GM23248 (cell line): Measurements from ENCODE around the gene SURF6. TPM values are rescaled to one million over a fixed set of nuclear protein-coding genes. Genes with fewer than 3 reads are reported as not detected.

Experiments
- DNase-seq: peaks from one replicate; pipeline ENCODE4 v3.0.0-alpha.2; 2015
- H2AFZ ChIP-seq: fragments of 200-600 bp; sonication (generic); 2 replicates; pipeline ENCODE4 v1.6.1; 2016; ENCODE audit warnings: antibody characterized with exemption
- H3F3A ChIP-seq: fragments of 200-600 bp; sonication (generic); 2 replicates; pipeline ENCODE4 v1.6.1; 2016; ENCODE audit warnings: mild to moderate bottlenecking, antibody characterized with exemption, mixed run types; ENCODE audit not compliant: insufficient read depth
- H3K27ac ChIP-seq: fragments of 200-600 bp; sonication (generic); 2 replicates; pipeline ENCODE4 v1.5.1; 2016; ENCODE audit warnings: mild to moderate bottlenecking
- H3K27me3 ChIP-seq: fragments of 200-600 bp; sonication (generic); replicated peaks from 2 replicates; pipeline ENCODE4 v1.6.1; 2016; ENCODE audit warnings: mild to moderate bottlenecking; ENCODE audit not compliant: insufficient read depth
- H3K36me3 ChIP-seq: fragments of 200-600 bp; sonication (generic); 2 replicates; pipeline ENCODE4 v1.6.1; 2016; ENCODE audit warnings: low read depth, mild to moderate bottlenecking
- H3K4me1 ChIP-seq: fragments of 200-600 bp; sonication (generic); 2 replicates; pipeline ENCODE4 v1.6.1; 2016; ENCODE audit warnings: mild to moderate bottlenecking; ENCODE audit not compliant: insufficient read depth
- H3K4me2 ChIP-seq: fragments of 200-600 bp; sonication (generic); one replicate; pipeline ENCODE4 v1.6.1; 2016; ENCODE audit warnings: mild to moderate bottlenecking; ENCODE audit not compliant: unreplicated experiment
- H3K4me3 ChIP-seq: fragments of 200-600 bp; sonication (generic); 2 replicates; pipeline ENCODE4 v1.5.1; 2016; ENCODE audit warnings: mild to moderate bottlenecking
- H3K79me2 ChIP-seq: fragments of 200-600 bp; sonication (generic); 2 replicates; pipeline ENCODE4 v1.6.1; 2016; ENCODE audit warnings: mild to moderate bottlenecking; ENCODE audit not compliant: insufficient read depth
- H3K9ac ChIP-seq: fragments of 200-600 bp; sonication (generic); 2 replicates; pipeline ENCODE4 v1.6.1; 2016; ENCODE audit warnings: mild to moderate bottlenecking
- H3K9me2 ChIP-seq: fragments of 200-600 bp; sonication (generic); 2 replicates; pipeline ENCODE4 v1.6.1; 2016; ENCODE audit warnings: mixed run types, mild to moderate bottlenecking, moderate library complexity; ENCODE audit not compliant: insufficient read depth
- H3K9me3 ChIP-seq: fragments of 200-600 bp; sonication (generic); one replicate; pipeline ENCODE4 v1.6.1; 2017; ENCODE audit warnings: low read depth
- H4K20me1 ChIP-seq: fragments of 200-600 bp; sonication (generic); 2 replicates; pipeline ENCODE4 v1.6.0; 2016; ENCODE audit not compliant: insufficient read depth
- EZH2 ChIP-seq: fragments of 200-600 bp; sonication (generic); IDR thresholded peaks from 2 replicates; pipeline ENCODE4 v1.6.1; 2018; ENCODE audit warnings: antibody characterized with exemption, mild to moderate bottlenecking; ENCODE audit not compliant: insufficient read depth, poor library complexity, severe bottlenecking
- EZH2phosphoT487 ChIP-seq: fragments of 200-600 bp; sonication (generic); IDR thresholded peaks from 2 replicates; pipeline ENCODE4 v1.6.1; 2018; ENCODE audit warnings: antibody characterized with exemption, moderate library complexity, mild to moderate bottlenecking, low read depth; ENCODE audit not compliant: insufficient read depth
- WGBS, 2 experiments: methylation state at CpG; one replicate each; pipeline ENCODE4 v1.1.6; 2015 to 2017; ENCODE audit warnings: low lambda C conversion rate in 2 of 2, low coverage in 1 of 2; ENCODE audit errors: missing lambda C conversion rate in 2 of 2; 5-methylcytosine and 5-hydroxymethylcytosine counted together
- in situ Hi-C: fragments of 300-500 bp; cut with MboI; formaldehyde crosslinking; loops from 2 replicates; pipeline ENCODE4 v1.15.0; 2020
- polyA plus RNA-seq: library from polyadenylated mRNA; unstranded; fragments of >200 nt; fragmentation: Nextera tagmentation; extraction: Ambion mirVana; gene quantifications from 2 replicates; pipeline ENCODE4 v1.2.1, GENCODE V29; 2016
- total RNA-seq: library from RNA; depleted of rRNA; stranded (reverse); fragments of >200 nt; shearing (Covaris generic); gene quantifications from 2 replicates; pipeline ENCODE4 v1.2.3, GENCODE V29; 2014

SURF6 gene
- total and polyA plus RNA-seq, 2 experiments from 2014 or later: 10.8 to 13.4 TPM

GRCh38 chr9:133351526-133351907, 15.5 kb upstream of the SURF6 start:
- TF ChIP-seq EZH2phosphoT487: no peak
- TF ChIP-seq EZH2: no peak
- no peak overlapping the region for H3K4me3 ChIP-seq
- H3K4me2 ChIP-seq: no peak overlapping the region
- H3K27me3 ChIP-seq: no peaks in the 10 kb centered on the region
- H3K9me3 ChIP-seq: no peaks in the 10 kb centered on the region
- no peaks in the 10 kb centered on the region for H3K9me2 ChIP-seq
- peaks cover 61% of the 10 kb centered on the region for H3K79me2 ChIP-seq
- H3K36me3 ChIP-seq: peaks cover 38% of the 10 kb centered on the region
- in situ Hi-C loops: no loop called here
- no peak overlapping the region for H2AFZ ChIP-seq
- 77 to 88% methylated on average over 3 of the region's 3 CpGs for WGBS, 2 experiments
- no peaks in the 10 kb centered on the region for H4K20me1 ChIP-seq
- H3K4me1 ChIP-seq: peaks cover 21% of the 10 kb centered on the region
- DNase-seq: no peak
- peak overlapping the region; percentile 40 for H3K27ac ChIP-seq
- no peak overlapping the region for H3K9ac ChIP-seq
- peaks cover 67% of the 10 kb centered on the region for H3F3A ChIP-seq

GRCh38 chr9:133349965-133350616, 14.1 kb upstream of the SURF6 start:
- H3F3A ChIP-seq: peaks cover 60% of the 10 kb centered on the region
- H3K9ac ChIP-seq: peak overlapping the region; percentile 99
- peak overlapping the region; percentile 100 for H3K4me2 ChIP-seq
- DNase-seq: peak; percentile 56
- no peaks in the 10 kb centered on the region for H3K9me2 ChIP-seq
- H3K79me2 ChIP-seq: peaks cover 64% of the 10 kb centered on the region
- H4K20me1 ChIP-seq: no peaks in the 10 kb centered on the region
- no peaks in the 10 kb centered on the region for H3K27me3 ChIP-seq
- in situ Hi-C loops: no loop called here
- H3K27ac ChIP-seq: peak overlapping the region; percentile 94
- no peak overlapping the region for H2AFZ ChIP-seq
- 71 to 73% methylated on average over 15 of the region's 15 CpGs for WGBS, 2 experiments
- H3K4me1 ChIP-seq: peaks cover 19% of the 10 kb centered on the region
- no peak for TF ChIP-seq EZH2
- TF ChIP-seq EZH2phosphoT487: no peak
- H3K36me3 ChIP-seq: peaks cover 38% of the 10 kb centered on the region
- no peaks in the 10 kb centered on the region for H3K9me3 ChIP-seq
- H3K4me3 ChIP-seq: peak overlapping the region; percentile 98

- Histone ChIP-seq H3K9ac (peak overlapping the region; percentile 99), H3K4me2 (peak overlapping the region; percentile 100), H3K4me3 (peak overlapping the region; percentile 98), H3K9me2 (no peaks in the 10 kb centered on the region), H3K79me2 (peaks cover 63% of the 10 kb centered on the region), H3F3A (peaks cover 54% of the 10 kb centered on the region), H3K36me3 (peaks cover 38% of the 10 kb centered on the region), H3K4me1 (peaks cover 16% of the 10 kb centered on the region), H3K27ac (peak overlapping the region; percentile 94), H3K27me3 (no peaks in the 10 kb centered on the region), H4K20me1 (no peaks in the 10 kb centered on the region), H2AFZ (no peak overlapping the region), H3K9me3 (no peaks in the 10 kb centered on the region)
- peak; percentile 43 for DNase-seq
- TF ChIP-seq EZH2 (no peak), EZH2phosphoT487 (no peak)
- in situ Hi-C loops: no loop called here
- WGBS, 2 experiments: 4% methylated on average over 24 to 25 of the region's 25 CpGs
Observed at GRCh38 chr9:133348718-133349573, 13.0 kb upstream of the SURF6 start.

- peaks cover 46% of the 10 kb centered on the region for H3F3A ChIP-seq
- H3K27ac ChIP-seq: peak within 1 kb of the TSS; percentile 94
- DNase-seq: peak; percentile 98
- H3K9ac ChIP-seq: peak within 1 kb of the TSS; percentile 99
- no peaks in the 10 kb centered on the region for H3K27me3 ChIP-seq
- peaks cover 16% of the 10 kb centered on the region for H3K4me1 ChIP-seq
- H3K9me2 ChIP-seq: no peaks in the 10 kb centered on the region
- H3K9me3 ChIP-seq: no peaks in the 10 kb centered on the region
- H4K20me1 ChIP-seq: no peaks in the 10 kb centered on the region
- 1% methylated on average over 63 of the region's 64 CpGs for WGBS, 2 experiments
- H3K4me3 ChIP-seq: peak within 1 kb of the TSS; percentile 98
- H3K79me2 ChIP-seq: peaks cover 63% of the 10 kb centered on the region
- peak within 1 kb of the TSS; percentile 67 for H2AFZ ChIP-seq
- H3K4me2 ChIP-seq: peak within 1 kb of the TSS; percentile 100
- in situ Hi-C loops: no loop called here
- H3K36me3 ChIP-seq: peaks cover 38% of the 10 kb centered on the region
- TF ChIP-seq EZH2 (no peak), EZH2phosphoT487 (no peak)
Observed at GRCh38 chr9:133347985-133348717, 12.2 kb upstream of the SURF6 start, which contains the start of the genes MED22 and RPL7A. Gene MED22, minus strand, starts transcription at chr9:133348131. Its CDS starts 1,469 bp downstream, at chr9:133346662. Gene RPL7A, plus strand, starts transcription at chr9:133348218. Its CDS starts 26 bp downstream, at chr9:133348244.
